ENCODE data around the gene ABCC1. TPM values are rescaled to one million over a fixed set of nuclear protein-coding genes. Genes with fewer than 3 reads are reported as not detected.

The ABCC1 gene
- total and polyA plus RNA-seq, 2 of the 8 experiments (the other 6 are each of a cell fraction or from before 2014, with no cell fraction given), result 42.6 to 66.8 TPM

DNA sequence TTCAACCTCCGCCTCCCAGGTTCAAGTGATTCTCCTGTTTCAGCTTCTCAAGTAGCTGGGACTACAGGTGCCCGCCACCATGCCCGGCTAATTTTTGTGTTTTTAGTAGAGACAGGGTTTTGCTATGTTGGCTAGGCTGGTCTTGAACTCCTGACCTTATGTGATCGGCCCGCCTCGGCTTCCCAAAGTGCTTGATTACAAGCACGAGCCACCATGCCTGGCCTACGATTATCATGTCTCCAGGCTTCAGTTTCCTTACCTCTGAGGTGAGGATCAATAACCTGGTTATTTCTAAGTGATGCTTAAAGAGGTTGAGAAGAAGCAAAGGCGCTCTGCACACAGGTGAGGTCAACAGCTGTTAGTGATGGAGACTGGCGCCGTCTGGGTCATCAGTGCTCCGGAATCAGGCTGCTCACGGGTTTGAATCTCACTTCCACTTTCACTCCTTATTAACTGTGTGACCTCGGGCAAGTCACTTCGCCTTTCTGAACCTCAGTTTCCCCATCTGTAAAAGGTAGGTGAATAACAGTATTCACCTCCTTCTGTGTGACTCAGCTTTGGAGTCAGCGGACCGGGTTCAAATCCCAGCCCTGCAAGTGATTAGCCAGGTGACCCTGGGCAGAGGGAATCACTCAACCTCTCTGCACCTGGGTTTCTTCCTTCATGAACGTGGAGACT is 745 bp upstream of the ABCC1 start (continued):
- TF ChIP-seq SAP30 (IDR thresholded peaks at IDR 0.05; ENCODE audit: insufficient read depth, insufficient replicate concordance, low read length) (no peak), POU5F1 (IDR thresholded peaks at IDR 0.05; ENCODE audit: low read depth, low read length) (no peak), TAF1 (IDR thresholded peaks at IDR 0.05; ENCODE audit: low read depth, low read length) (no peak), SIX5 (IDR thresholded peaks at IDR 0.05; ENCODE audit: low read depth, low read length) (no peak), RAD21 (IDR thresholded peaks at IDR 0.05 in 1 of 2, conservative IDR thresholded peaks at IDR 0.05 in 1 of 2; ENCODE audit: low read depth in 2 of 2, low read length in 2 of 2) (no peak), FOSL1 (IDR thresholded peaks at IDR 0.05; ENCODE audit: insufficient read depth, low read depth, low read length) (no peak), TCF12 (IDR thresholded peaks at IDR 0.05; ENCODE audit: low read depth, low read length) (no peak), SRF (IDR thresholded peaks at IDR 0.05; ENCODE audit: low read depth, low read length) (no peak)
- TF ChIP-seq, protein P1, sequence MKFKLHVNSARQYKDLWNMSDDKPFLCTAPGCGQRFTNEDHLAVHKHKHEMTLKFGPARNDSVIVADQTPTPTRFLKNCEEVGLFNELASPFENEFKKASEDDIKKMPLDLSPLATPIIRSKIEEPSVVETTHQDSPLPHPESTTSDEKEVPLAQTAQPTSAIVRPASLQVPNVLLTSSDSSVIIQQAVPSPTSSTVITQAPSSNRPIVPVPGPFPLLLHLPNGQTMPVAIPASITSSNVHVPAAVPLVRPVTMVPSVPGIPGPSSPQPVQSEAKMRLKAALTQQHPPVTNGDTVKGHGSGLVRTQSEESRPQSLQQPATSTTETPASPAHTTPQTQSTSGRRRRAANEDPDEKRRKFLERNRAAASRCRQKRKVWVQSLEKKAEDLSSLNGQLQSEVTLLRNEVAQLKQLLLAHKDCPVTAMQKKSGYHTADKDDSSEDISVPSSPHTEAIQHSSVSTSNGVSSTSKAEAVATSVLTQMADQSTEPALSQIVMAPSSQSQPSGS (IDR thresholded peaks at IDR 0.05; ENCODE audit: low read length), result no peak
